ENCODE measurements around the gene ZGPAT.

ZGPAT gene

GRCh38 chr20:63675681-63676368 is 32.0 kb upstream of the ZGPAT start:
- peaks cover 0 to 77% (median 53%) of the 10 kb centered on the region in 5 donors for H3K36me3 ChIP-seq (ENCODE audit: control insufficient read depth in 5 of 5, insufficient read depth in 5 of 5, low read length in 5 of 5)

GRCh38 chr20:63678071-63678470 is 29.8 kb upstream of the ZGPAT start:
- no peak overlapping the region for H3K27ac ChIP-seq (ENCODE audit: low read depth, low read length)
- H3K9ac ChIP-seq (ENCODE audit: low read length in 5 of 5) = no peak overlapping the region
- H3K9me3 ChIP-seq (ENCODE audit: control insufficient read depth in 5 of 5, low read length in 5 of 5) = no peaks in the 10 kb centered on the region
- no peaks in the 10 kb centered on the region for H3K27me3 ChIP-seq (ENCODE audit: control insufficient read depth in 5 of 5, insufficient read depth in 4 of 5, low read length in 5 of 5)
- H3K36me3 ChIP-seq (ENCODE audit: control insufficient read depth in 5 of 5, insufficient read depth in 5 of 5, low read length in 5 of 5) = peaks cover 0 to 67% (median 46%) of the 10 kb centered on the region in 5 donors
- H3K4me1 ChIP-seq (ENCODE audit: control insufficient read depth in 5 of 5, insufficient read depth in 5 of 5, low read length in 5 of 5) = peaks cover 9 to 18% (median 15%) of the 10 kb centered on the region in 5 donors
- no peak overlapping the region for H3K4me3 ChIP-seq (ENCODE audit: low read depth in 1 of 5, low read length in 5 of 5)

More at GRCh38 chr20:63675681-63676368, 32.0 kb upstream of the ZGPAT start:
- Histone ChIP-seq H3K4me3 (ENCODE audit: low read depth in 1 of 5, low read length in 5 of 5) (no peak overlapping the region), H3K4me1 (ENCODE audit: control insufficient read depth in 5 of 5, insufficient read depth in 5 of 5, low read length in 5 of 5) (peaks cover 0 to 4% (median 0%) of the 10 kb centered on the region in 5 donors), H3K27me3 (ENCODE audit: control insufficient read depth in 5 of 5, insufficient read depth in 4 of 5, low read length in 5 of 5) (no peaks in the 10 kb centered on the region), H3K9me3 (ENCODE audit: control insufficient read depth in 5 of 5, low read length in 5 of 5) (no peaks in the 10 kb centered on the region), H3K27ac (ENCODE audit: low read depth, low read length) (no peak overlapping the region), H3K9ac (ENCODE audit: low read length in 5 of 5) (no peak overlapping the region)

GRCh38 chr20:63678667-63679465 is 29.0 kb upstream of the ZGPAT start:
- Histone ChIP-seq H3K4me1 (ENCODE audit: control insufficient read depth in 5 of 5, insufficient read depth in 5 of 5, low read length in 5 of 5) (peaks cover 10 to 22% (median 19%) of the 10 kb centered on the region in 5 donors), H3K9ac (ENCODE audit: low read length in 5 of 5) (no peak overlapping the region), H3K27ac (ENCODE audit: low read depth, low read length) (no peak overlapping the region), H3K27me3 (ENCODE audit: control insufficient read depth in 5 of 5, insufficient read depth in 4 of 5, low read length in 5 of 5) (no peaks in the 10 kb centered on the region), H3K36me3 (ENCODE audit: control insufficient read depth in 5 of 5, insufficient read depth in 5 of 5, low read length in 5 of 5) (peaks cover 0 to 64% (median 43%) of the 10 kb centered on the region in 5 donors), H3K4me3 (ENCODE audit: low read depth in 1 of 5, low read length in 5 of 5) (no peak overlapping the region), H3K9me3 (ENCODE audit: control insufficient read depth in 5 of 5, low read length in 5 of 5) (no peaks in the 10 kb centered on the region)

GRCh38 chr20:63679799-63680305 is 28.0 kb upstream of the ZGPAT start:
- peaks cover 10 to 22% (median 19%) of the 10 kb centered on the region in 5 donors for H3K4me1 ChIP-seq (ENCODE audit: control insufficient read depth in 5 of 5, insufficient read depth in 5 of 5, low read length in 5 of 5)
- no peak overlapping the region for H3K27ac ChIP-seq (ENCODE audit: low read depth, low read length)
- no peaks in the 10 kb centered on the region for H3K9me3 ChIP-seq (ENCODE audit: control insufficient read depth in 5 of 5, low read length in 5 of 5)
- H3K9ac ChIP-seq (ENCODE audit: low read length in 5 of 5) = no peak overlapping the region
- no peaks in the 10 kb centered on the region for H3K27me3 ChIP-seq (ENCODE audit: control insufficient read depth in 5 of 5, insufficient read depth in 4 of 5, low read length in 5 of 5)
- peaks cover 0 to 56% (median 35%) of the 10 kb centered on the region in 5 donors for H3K36me3 ChIP-seq (ENCODE audit: control insufficient read depth in 5 of 5, insufficient read depth in 5 of 5, low read length in 5 of 5)
- no peak overlapping the region for H3K4me3 ChIP-seq (ENCODE audit: low read depth in 1 of 5, low read length in 5 of 5)

- Histone ChIP-seq H3K4me1 (ENCODE audit: control insufficient read depth in 5 of 5, insufficient read depth in 5 of 5, low read length in 5 of 5) (peaks cover 10 to 25% (median 20%) of the 10 kb centered on the region in 5 donors), H3K36me3 (ENCODE audit: control insufficient read depth in 5 of 5, insufficient read depth in 5 of 5, low read length in 5 of 5) (peaks cover 0 to 50% (median 31%) of the 10 kb centered on the region in 5 donors), H3K4me3 (ENCODE audit: low read depth in 1 of 5, low read length in 5 of 5) (no peak overlapping the region), H3K9me3 (ENCODE audit: control insufficient read depth in 5 of 5, low read length in 5 of 5) (no peaks in the 10 kb centered on the region), H3K27ac (ENCODE audit: low read depth, low read length) (no peak overlapping the region), H3K27me3 (ENCODE audit: control insufficient read depth in 5 of 5, insufficient read depth in 4 of 5, low read length in 5 of 5) (no peaks in the 10 kb centered on the region), H3K9ac (ENCODE audit: low read length in 5 of 5) (no peak overlapping the region)
Observed at GRCh38 chr20:63680427-63680826, 27.4 kb upstream of the ZGPAT start.

- H3K27me3 ChIP-seq (ENCODE audit: control insufficient read depth in 5 of 5, insufficient read depth in 4 of 5, low read length in 5 of 5) = no peaks in the 10 kb centered on the region
- peaks cover 0 to 44% (median 26%) of the 10 kb centered on the region in 5 donors for H3K36me3 ChIP-seq (ENCODE audit: control insufficient read depth in 5 of 5, insufficient read depth in 5 of 5, low read length in 5 of 5)
- no peak overlapping the region for H3K9ac ChIP-seq (ENCODE audit: low read length in 5 of 5)
- no peak overlapping the region for H3K4me3 ChIP-seq (ENCODE audit: low read depth in 1 of 5, low read length in 5 of 5)
- peaks cover 11 to 31% (median 26%) of the 10 kb centered on the region in 5 donors for H3K4me1 ChIP-seq (ENCODE audit: control insufficient read depth in 5 of 5, insufficient read depth in 5 of 5, low read length in 5 of 5)
- no peak overlapping the region for H3K27ac ChIP-seq (ENCODE audit: low read depth, low read length)
- no peaks in the 10 kb centered on the region for H3K9me3 ChIP-seq (ENCODE audit: control insufficient read depth in 5 of 5, low read length in 5 of 5)
Observed at GRCh38 chr20:63680857-63681608, 26.8 kb upstream of the ZGPAT start.

- Histone ChIP-seq H3K4me3 (ENCODE audit: low read depth in 1 of 5, low read length in 5 of 5) (no peak overlapping the region), H3K27ac (ENCODE audit: low read depth, low read length) (peak overlapping the region; percentile 62), H3K27me3 (ENCODE audit: control insufficient read depth in 5 of 5, insufficient read depth in 4 of 5, low read length in 5 of 5) (no peaks in the 10 kb centered on the region), H3K9me3 (ENCODE audit: control insufficient read depth in 5 of 5, low read length in 5 of 5) (no peaks in the 10 kb centered on the region), H3K9ac (ENCODE audit: low read length in 5 of 5) (no peak overlapping the region), H3K4me1 (ENCODE audit: control insufficient read depth in 5 of 5, insufficient read depth in 5 of 5, low read length in 5 of 5) (peaks cover 13 to 37% (median 33%) of the 10 kb centered on the region in 5 donors), H3K36me3 (ENCODE audit: control insufficient read depth in 5 of 5, insufficient read depth in 5 of 5, low read length in 5 of 5) (peaks cover 0 to 39% (median 24%) of the 10 kb centered on the region in 5 donors)
Observed at GRCh38 chr20:63681609-63682142, 26.2 kb upstream of the ZGPAT start.

GRCh38 chr20:63682384-63683139 is 25.3 kb upstream of the ZGPAT start:
- peak overlapping the region in 2 of 5 donors; percentile 6 to 37 for H3K9ac ChIP-seq (ENCODE audit: low read length in 5 of 5)
- no peaks in the 10 kb centered on the region for H3K9me3 ChIP-seq (ENCODE audit: control insufficient read depth in 5 of 5, low read length in 5 of 5)
- no peaks in the 10 kb centered on the region for H3K27me3 ChIP-seq (ENCODE audit: control insufficient read depth in 5 of 5, insufficient read depth in 4 of 5, low read length in 5 of 5)

More at GRCh38 chr20:63682384-63683139, 25.3 kb upstream of the ZGPAT start:
- Histone ChIP-seq H3K27ac (ENCODE audit: low read depth, low read length) (peak overlapping the region; percentile 62), H3K4me1 (ENCODE audit: control insufficient read depth in 5 of 5, insufficient read depth in 5 of 5, low read length in 5 of 5) (peaks cover 19 to 46% (median 41%) of the 10 kb centered on the region in 5 donors), H3K36me3 (ENCODE audit: control insufficient read depth in 5 of 5, insufficient read depth in 5 of 5, low read length in 5 of 5) (peaks cover 0 to 31% (median 19%) of the 10 kb centered on the region in 5 donors), H3K4me3 (ENCODE audit: low read depth in 1 of 5, low read length in 5 of 5) (peak overlapping the region in 1 of 5 donors; percentile 24)
